ENCODE results near the gene GKN1.
"Not testable (repeated sequence)": the region's sequence is repeated elsewhere in the genome, so short reads cannot be mapped to it uniquely, and the experiment has no call there.

GKN1 gene

GRCh38 chr2:68974251-68974650 lies at the start of gene GKN1:
Gene GKN1, plus strand, starts transcription at chr2:68974636. Its CDS starts 42 bp downstream, at chr2:68974678.
- DNase-seq (ENCODE audit: low read depth, low spot score), result no peak

DNA sequence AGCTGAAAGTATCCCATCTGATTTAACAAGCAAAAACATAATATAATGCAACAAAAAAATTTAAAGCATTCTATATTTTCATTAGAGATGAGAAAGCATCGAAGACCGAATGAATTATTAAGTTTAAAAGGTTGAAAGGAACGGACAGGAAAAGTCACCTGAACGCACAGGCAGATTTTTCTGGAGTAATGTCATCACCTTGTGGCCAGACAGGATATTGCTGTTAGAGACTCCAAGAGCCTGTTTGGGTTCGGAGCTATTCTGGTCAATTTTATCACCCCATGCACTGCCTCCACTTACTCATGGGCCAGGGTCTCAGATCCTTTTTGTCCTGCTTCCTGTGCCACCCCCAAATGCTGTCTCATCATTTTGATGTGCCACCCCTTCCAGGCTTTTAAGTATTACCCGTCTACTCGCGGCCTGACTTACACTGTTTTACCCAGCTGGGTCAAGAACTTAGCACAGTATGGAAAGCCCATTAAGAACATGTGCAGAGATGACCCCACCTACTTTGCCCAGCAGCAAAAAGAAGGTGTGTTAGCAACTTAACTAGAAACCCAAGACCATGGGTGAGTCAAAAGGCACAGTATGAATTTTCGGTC lies 49.0 kb upstream of the GKN1 start:
- no peak for DNase-seq (ENCODE audit: low read depth, low spot score)

- no peak for DNase-seq (ENCODE audit: low read depth, low spot score)
Observed at GRCh38 chr2:68926796-68927195, 47.6 kb upstream of the GKN1 start.

DNA sequence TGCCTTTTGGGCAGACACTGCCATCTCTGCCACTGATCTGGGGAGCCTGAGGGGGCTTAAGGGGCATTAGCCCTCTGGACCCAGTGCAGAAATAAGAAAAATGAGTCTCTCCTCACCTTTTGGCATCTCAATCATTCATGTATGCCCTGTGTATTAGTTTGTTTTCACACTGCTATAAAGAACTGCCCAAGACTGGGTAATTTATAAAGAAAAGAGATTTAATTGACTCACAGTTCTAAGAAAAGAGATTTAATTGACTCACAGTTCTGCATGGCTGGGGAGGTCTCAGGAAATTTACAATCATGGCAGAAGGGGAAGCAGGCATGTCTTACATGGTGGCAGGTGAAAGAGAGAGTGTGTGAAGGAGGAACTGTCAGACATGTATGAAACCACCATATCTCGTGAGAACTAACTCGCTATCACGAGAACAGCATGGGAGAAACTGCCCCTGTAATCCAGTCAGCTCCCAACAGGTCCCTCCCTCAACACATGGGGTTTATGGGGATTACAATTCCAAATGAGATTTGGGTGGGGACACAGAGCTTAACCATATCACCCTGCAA lies 43.2 kb upstream of the GKN1 start:
- DNase-seq (ENCODE audit: low read depth, low spot score), result no peak

- no peak for DNase-seq (ENCODE audit: low read depth, low spot score)
Observed at GRCh38 chr2:68931799-68932198, 42.6 kb upstream of the GKN1 start.

- no peak for DNase-seq (ENCODE audit: low read depth, low spot score)
Observed at GRCh38 chr2:68932402-68932801, 42.0 kb upstream of the GKN1 start.

- DNase-seq (ENCODE audit: low read depth, low spot score), result no peak
Observed at GRCh38 chr2:68934021-68934420, 40.4 kb upstream of the GKN1 start.

- no peak for DNase-seq (ENCODE audit: low read depth, low spot score)
Observed at GRCh38 chr2:68935471-68935870, 39.0 kb upstream of the GKN1 start.

GRCh38 chr2:68936427-68936826 lies 38.0 kb upstream of the GKN1 start:
- DNase-seq (ENCODE audit: low read depth, low spot score), result no peak

- no peak for DNase-seq (ENCODE audit: low read depth, low spot score)
Observed at GRCh38 chr2:68936889-68937288, 37.5 kb upstream of the GKN1 start.

- DNase-seq (ENCODE audit: low read depth, low spot score), result no peak
Observed at GRCh38 chr2:68937346-68938055, 36.9 kb upstream of the GKN1 start.

DNA sequence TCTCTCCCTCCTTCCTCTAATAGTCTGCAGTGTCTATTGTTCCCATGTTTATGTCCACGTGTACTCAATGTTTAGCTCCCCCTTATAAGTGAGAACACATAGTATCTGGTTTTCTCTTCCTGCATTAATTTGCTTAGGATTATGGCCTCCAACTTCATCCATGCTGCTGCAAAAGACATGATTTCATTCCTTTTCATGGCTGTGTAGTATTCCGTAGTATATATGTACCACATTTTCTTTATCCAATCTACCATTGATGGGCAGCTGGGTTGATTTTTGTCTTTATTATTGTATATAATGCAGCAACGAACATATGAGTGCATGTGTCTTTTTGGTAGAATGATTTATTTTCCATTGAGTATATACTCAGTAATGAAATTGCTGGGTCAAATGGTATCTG lies 35.5 kb upstream of the GKN1 start:
- DNase-seq (ENCODE audit: low read depth, low spot score), result no peak

- no peak for DNase-seq (ENCODE audit: low read depth, low spot score)
Observed at GRCh38 chr2:68939962-68940361, 34.5 kb upstream of the GKN1 start.

- DNase-seq (ENCODE audit: low read depth, low spot score), result no peak
Observed at GRCh38 chr2:68940369-68940768, 34.1 kb upstream of the GKN1 start.

GRCh38 chr2:68942827-68943226 lies 31.6 kb upstream of the GKN1 start:
- no peak for DNase-seq (ENCODE audit: low read depth, low spot score)

DNA sequence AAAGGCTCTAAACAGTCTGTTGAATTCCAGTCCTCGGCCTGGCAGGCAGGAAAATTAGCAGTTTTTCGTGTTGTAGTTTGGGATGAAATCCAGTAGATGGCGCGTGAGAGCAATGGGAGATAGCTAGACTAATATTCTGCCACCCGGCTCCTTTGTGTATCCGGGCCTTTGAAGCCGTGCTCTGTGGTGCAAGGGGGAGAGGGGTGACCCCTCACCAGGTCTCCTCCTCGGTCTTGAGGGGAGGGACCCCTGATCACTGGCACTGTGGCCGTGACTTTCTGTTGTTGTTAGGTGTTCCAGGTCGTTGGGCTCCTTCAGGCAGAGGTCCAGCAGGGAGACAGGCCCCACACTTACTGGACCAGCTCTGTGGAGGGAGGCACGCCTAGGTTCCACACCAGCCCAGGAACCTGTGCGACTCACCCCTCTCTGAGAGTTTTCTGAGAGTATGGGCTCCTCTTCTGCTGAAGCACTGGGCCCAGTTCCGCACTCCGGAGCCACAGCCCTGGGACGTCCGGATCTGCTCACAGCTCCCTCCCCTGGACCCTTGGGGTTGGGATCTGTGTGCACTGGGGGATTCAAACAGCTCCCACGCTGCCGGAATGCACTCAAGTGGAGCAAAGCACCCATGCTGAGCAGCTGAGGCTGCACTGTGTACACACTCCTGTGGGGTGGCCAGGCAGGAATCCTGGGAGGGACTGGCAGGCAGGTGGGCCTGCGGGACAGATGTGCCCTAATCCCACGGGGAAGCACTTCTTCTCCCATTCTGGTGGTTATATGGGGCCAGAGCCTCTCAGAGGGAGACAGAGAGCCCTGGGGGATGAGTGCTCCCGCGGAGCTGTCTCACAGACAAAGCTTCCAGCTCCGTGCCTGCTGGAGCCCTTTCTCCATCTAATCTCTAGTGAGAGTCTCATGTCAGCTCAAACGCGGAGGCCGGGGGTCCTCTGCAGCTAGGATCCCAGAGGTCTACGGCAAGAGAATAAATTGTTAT lies 30.6 kb upstream of the GKN1 start:
- peak; percentile 39 for DNase-seq (ENCODE audit: low read depth, low spot score)

GRCh38 chr2:68946117-68946516 lies 28.3 kb upstream of the GKN1 start:
- DNase-seq (ENCODE audit: low read depth, low spot score), result no peak

DNA sequence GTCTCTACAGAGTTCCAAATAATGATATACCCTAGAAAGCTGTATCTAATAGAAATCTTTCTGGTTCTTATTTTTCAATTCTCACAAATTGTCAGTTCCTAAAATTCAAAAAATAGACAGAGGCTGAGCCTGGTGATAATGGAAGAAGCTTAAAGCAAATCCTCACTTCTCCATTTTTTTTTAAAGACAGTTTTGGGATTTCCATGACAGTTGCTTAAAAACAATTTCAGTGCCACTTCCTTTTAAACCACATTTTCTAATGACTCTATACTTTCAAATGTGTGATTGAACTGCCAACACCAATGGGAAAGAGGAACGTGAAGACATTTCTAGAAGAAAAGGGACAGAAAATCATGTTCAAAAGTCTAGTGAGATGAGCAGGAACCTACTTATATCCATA lies 25.7 kb upstream of the GKN1 start:
- no peak for DNase-seq (ENCODE audit: low read depth, low spot score)

GRCh38 chr2:68951899-68952298 lies 22.5 kb upstream of the GKN1 start:
- no peak for DNase-seq (ENCODE audit: low read depth, low spot score)

DNA sequence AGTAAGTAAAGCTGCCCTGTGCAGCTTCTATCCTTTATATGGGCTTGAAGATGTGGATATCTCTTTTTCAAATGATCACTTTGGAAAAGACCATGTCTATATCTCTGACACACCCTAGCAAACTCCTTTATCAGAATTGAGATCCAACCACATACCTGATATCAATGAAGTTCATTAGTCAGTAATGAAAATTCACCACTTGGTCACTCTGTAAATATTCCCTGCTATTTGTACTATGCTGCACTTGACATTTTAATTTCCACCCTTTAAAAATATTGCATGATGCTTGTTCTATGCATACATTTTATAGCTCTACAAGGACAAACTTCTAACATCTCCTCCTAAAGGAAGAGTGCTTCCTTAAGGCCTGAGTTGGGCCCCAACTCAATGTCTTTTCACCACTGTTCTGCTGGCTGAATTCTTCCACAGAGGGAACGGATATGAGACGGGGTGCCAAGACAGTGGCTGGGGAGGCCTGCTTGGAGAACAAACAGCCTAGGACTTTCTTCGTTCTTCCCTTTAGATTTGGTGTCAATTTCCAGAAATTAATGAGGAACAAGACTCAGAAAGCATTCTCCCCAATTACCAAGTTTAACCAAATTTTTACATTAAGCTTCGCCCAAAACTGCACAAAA lies 21.4 kb upstream of the GKN1 start, which contains the start of gene GKN2:
GKN2 (minus strand) TSS at position 7 of the 635 bp plus-strand sequence. CDS start 32 bp downstream, outside the sequence.
- no peak for DNase-seq (ENCODE audit: low read depth, low spot score)

DNA sequence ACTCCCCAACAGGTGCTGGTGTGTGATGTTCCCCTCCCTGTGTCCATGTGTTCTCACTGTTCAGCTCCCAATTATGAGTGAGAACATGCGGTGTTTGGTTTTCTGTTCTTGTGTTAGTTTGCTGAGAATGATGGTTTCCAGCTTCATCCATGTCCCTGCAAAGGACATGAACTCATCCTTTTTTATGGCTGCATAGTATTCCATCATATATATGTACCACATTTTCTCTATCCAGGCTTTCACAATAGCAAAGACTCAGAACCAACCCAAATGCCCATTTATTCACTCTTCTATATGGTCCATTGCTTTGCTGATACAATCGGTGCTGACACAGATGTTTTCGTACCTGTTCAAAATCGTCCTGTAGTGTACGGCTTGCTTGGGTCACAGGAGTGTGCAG lies 19.0 kb upstream of the GKN1 start:
- DNase-seq (ENCODE audit: low read depth, low spot score), result not testable (repeated sequence)

Data from smooth muscle cell of the brain vasculature (primary cell).